ENCODE data around the gene NUCB2.
"Not testable (repeated sequence)": the region's sequence is repeated elsewhere in the genome, so short reads cannot be mapped to it uniquely, and the experiment has no call there.

GRCh38 chr11:17228186-17228925 is 48.2 kb upstream of the NUCB2 start:
- TF ChIP-seq CTCF (conservative IDR thresholded peaks at IDR 0.05; ENCODE audit: low read depth, low read length); EZH2 (IDR thresholded peaks at IDR 0.05; ENCODE audit: borderline replicate concordance, low read depth, low read length, poor library complexity, severe bottlenecking): not testable (repeated sequence)
